Stimulated activated CD8-positive, alpha-beta memory T cell treated with anti-CD3 and anti-CD28 coated beads, Interleukin-7, amount 100 ng/mL, for 48 hours (primary cell): Measurements from ENCODE around the gene TMEM145.
A peak's percentile ranks its signal among the peaks of the same experiment; 100 is the strongest.

Source experiments
- DNase-seq, 2 donors: peaks; one replicate each; pipeline ENCODE4 v3.0.0-alpha.2; 2020; ENCODE audit warnings: low read depth in 1 of 2; ENCODE audit errors: extremely low read depth in 1 of 2

TMEM145 gene

GRCh38 chr19:42277821-42278451 is 35.2 kb upstream of the TMEM145 start:
- DNase-seq, result no peak

- DNase-seq, result no peak
These were observed 34.5 kb upstream of the TMEM145 start for GRCh38 chr19:42278452-42279154.

- no peak for DNase-seq
These were observed 33.8 kb upstream of the TMEM145 start for GRCh38 chr19:42279155-42279901.

- DNase-seq, result peak; percentile 80 to 90
These were observed 33.0 kb upstream of the TMEM145 start for GRCh38 chr19:42279902-42280814.

GRCh38 chr19:42280815-42281145 is 32.3 kb upstream of the TMEM145 start:
- no peak for DNase-seq

- no peak for DNase-seq
These were observed 31.8 kb upstream of the TMEM145 start for GRCh38 chr19:42281146-42281826.

- DNase-seq, result no peak
These were observed 31.0 kb upstream of the TMEM145 start for GRCh38 chr19:42281827-42282762.

- DNase-seq, result no peak
These were observed 30.3 kb upstream of the TMEM145 start for GRCh38 chr19:42282819-42283187.

- peak; percentile 91 to 92 for DNase-seq
These were observed 29.7 kb upstream of the TMEM145 start for GRCh38 chr19:42283188-42284065.

GRCh38 chr19:42284066-42284501 is 29.0 kb upstream of the TMEM145 start:
- peak in 1 of 2 donors; percentile 63 for DNase-seq

- DNase-seq, result no peak
These were observed 28.3 kb upstream of the TMEM145 start for GRCh38 chr19:42284591-42285341.

GRCh38 chr19:42285541-42285941 is 27.6 kb upstream of the TMEM145 start:
- DNase-seq, result no peak

- DNase-seq, result no peak
These were observed 27.1 kb upstream of the TMEM145 start for GRCh38 chr19:42285988-42286348.

GRCh38 chr19:42286349-42287016 is 26.6 kb upstream of the TMEM145 start:
- no peak for DNase-seq

GRCh38 chr19:42287017-42287826 is 25.9 kb upstream of the TMEM145 start:
- no peak for DNase-seq

GRCh38 chr19:42287827-42288107 is 25.3 kb upstream of the TMEM145 start:
- DNase-seq, result no peak

GRCh38 chr19:42288387-42288786 is 24.7 kb upstream of the TMEM145 start:
- DNase-seq, result no peak
